GM23338 (cell line): Measurements from ENCODE around the gene RIPOR3. TPM values are rescaled to one million over a fixed set of nuclear protein-coding genes. Genes with fewer than 3 reads are reported as not detected.
A peak's percentile ranks its signal among the peaks of the same experiment; 100 is the strongest.

Experiments used
- ATAC-seq: fragments of 200-7000 bp; cut with Tn5 transposase; 3 replicates; pipeline ENCODE4 v1.9.1; 2020
- DNase-seq: peaks from one replicate; pipeline ENCODE4 v3.0.0-alpha.2; 2015; ENCODE audit warnings: low spot score
- H2AFZ ChIP-seq: fragments of 200-600 bp; sonication (generic); 2 replicates; pipeline ENCODE4 v1.8.0; 2016; ENCODE audit warnings: antibody characterized with exemption, mild to moderate bottlenecking, moderate library complexity
- H3F3A ChIP-seq: fragments of 200-600 bp; sonication (generic); replicated peaks from 2 replicates; pipeline ENCODE4 v1.8.0; 2017; ENCODE audit warnings: antibody characterized with exemption, mixed run types, low read depth
- H3K27ac ChIP-seq: fragments of 200-600 bp; sonication (generic); 2 replicates; pipeline ENCODE4 v1.6.1; 2016; ENCODE audit warnings: low read depth
- H3K27me3 ChIP-seq: fragments of 200-600 bp; sonication (generic); 2 replicates; pipeline ENCODE4 v1.8.0; 2016; ENCODE audit warnings: mild to moderate bottlenecking, mixed run types, moderate library complexity; ENCODE audit not compliant: insufficient read depth
- H3K36me3 ChIP-seq: fragments of 200-600 bp; sonication (generic); 2 replicates; pipeline ENCODE4 v1.8.0; 2016; ENCODE audit warnings: mild to moderate bottlenecking; ENCODE audit not compliant: insufficient read depth
- H3K4me1 ChIP-seq: fragments of 200-600 bp; sonication (generic); 2 replicates; pipeline ENCODE4 v1.8.0; 2016; ENCODE audit warnings: mild to moderate bottlenecking, moderate library complexity; ENCODE audit not compliant: insufficient read depth
- H3K4me2 ChIP-seq: fragments of 200-600 bp; sonication (generic); 2 replicates; pipeline ENCODE4 v1.7.1; 2017; ENCODE audit warnings: mixed run types
- H3K4me3 ChIP-seq: fragments of 200-600 bp; sonication (generic); 2 replicates; pipeline ENCODE4 v1.6.1; 2016; ENCODE audit warnings: mixed run types
- H3K79me2 ChIP-seq: fragments of 200-600 bp; sonication (generic); replicated peaks from 2 replicates; pipeline ENCODE4 v1.8.0; 2017; ENCODE audit warnings: mild to moderate bottlenecking; ENCODE audit not compliant: insufficient read depth
- H3K9me2 ChIP-seq: fragments of 200-600 bp; sonication (generic); 2 replicates; pipeline ENCODE4 v1.8.0; 2017; ENCODE audit not compliant: insufficient read depth
- H4K20me1 ChIP-seq: fragments of 200-600 bp; sonication (generic); replicated peaks from 2 replicates; pipeline ENCODE4 v1.8.0; 2017; ENCODE audit warnings: mild to moderate bottlenecking; ENCODE audit not compliant: insufficient read depth
- H3K27ac Mint-ChIP-seq: 2 replicates; pipeline ENCODE4 v1.8.0; 2020; ENCODE audit warnings: inconsistent platforms, mild to moderate bottlenecking, moderate library complexity, mixed read lengths
- H3K27me3 Mint-ChIP-seq: 3 replicates; pipeline ENCODE4 v1.8.0; 2022; ENCODE audit warnings: low read depth, mild to moderate bottlenecking, moderate library complexity, mixed read lengths, inconsistent platforms; ENCODE audit not compliant: insufficient read depth, poor library complexity
- H3K36me3 Mint-ChIP-seq: 3 replicates; pipeline ENCODE4 v1.8.0; 2021; ENCODE audit warnings: low read depth, mild to moderate bottlenecking, inconsistent platforms, moderate library complexity, mixed read lengths
- H3K4me1 Mint-ChIP-seq: 3 replicates; pipeline ENCODE4 v1.8.0; 2020; ENCODE audit warnings: mild to moderate bottlenecking, inconsistent platforms, mixed read lengths
- H3K4me3 Mint-ChIP-seq: 3 replicates; pipeline ENCODE4 v1.8.0; 2021; ENCODE audit warnings: moderate library complexity, mild to moderate bottlenecking, inconsistent platforms, mixed read lengths
- H3K9me3 Mint-ChIP-seq: 3 replicates; pipeline ENCODE4 v1.8.0; 2020; ENCODE audit warnings: moderate library complexity, mild to moderate bottlenecking, inconsistent platforms, mixed read lengths
- CREB1 ChIP-seq: fragments of 250-450 bp; sonication (Bioruptor Pico); IDR thresholded peaks from 2 replicates; pipeline ENCODE4 v1.5.0; 2020; ENCODE audit warnings: low read depth, mild to moderate bottlenecking, moderate library complexity
- ETS1 ChIP-seq: IDR thresholded peaks from 2 replicates; pipeline ENCODE4 v1.6.1; 2016; ENCODE audit warnings: antibody characterized with exemption
- EZH2 ChIP-seq: fragments of 200-600 bp; sonication (generic); IDR thresholded peaks from one replicate; pipeline ENCODE4 v1.8.0; 2017; ENCODE audit warnings: antibody characterized with exemption, mild to moderate bottlenecking, low read depth; ENCODE audit not compliant: unreplicated experiment
- NANOG ChIP-seq: IDR thresholded peaks from 2 replicates; pipeline ENCODE4 v1.6.1; 2016; ENCODE audit warnings: antibody characterized with exemption, borderline replicate concordance
- POLR2AphosphoS5 ChIP-seq: IDR thresholded peaks from 2 replicates; pipeline ENCODE4 v1.6.1; 2016; ENCODE audit warnings: antibody characterized with exemption, low read depth
- REST ChIP-seq: IDR thresholded peaks from one replicate; pipeline ENCODE4 v1.6.1; 2018; ENCODE audit warnings: antibody characterized with exemption; ENCODE audit not compliant: unreplicated experiment
- ZNF114 ChIP-seq: fragments of 250-450 bp; sonication (Bioruptor Pico); IDR thresholded peaks from 2 replicates; pipeline ENCODE4 v1.5.0; 2020; ENCODE audit warnings: mild to moderate bottlenecking, moderate library complexity
- ZNF331 ChIP-seq: fragments of 250-450 bp; sonication (Bioruptor Pico); IDR thresholded peaks from 2 replicates; pipeline ENCODE4 v1.5.0; 2020; ENCODE audit warnings: low read depth, mild to moderate bottlenecking, moderate library complexity
- polyA plus RNA-seq: library from polyadenylated mRNA; unstranded; fragments of >200 nt; fragmentation: Nextera tagmentation; extraction: Ambion mirVana; gene quantifications from 2 replicates; pipeline ENCODE4 v1.2.1, GENCODE V29; 2016
- total RNA-seq: library from RNA; depleted of rRNA; stranded (reverse); fragments of >200 nt; shearing (Covaris generic); gene quantifications from 2 replicates; pipeline ENCODE4 v1.2.3, GENCODE V29; 2014
- TF ChIP-seq, protein P1 (sequence below): fragments of 250-450 bp; sonication (Bioruptor Pico); IDR thresholded peaks from 2 replicates; pipeline ENCODE4 v1.5.0; 2020; ENCODE audit warnings: mild to moderate bottlenecking, moderate library complexity

RIPOR3 gene
- total and polyA plus RNA-seq, 2 experiments from 2014 or later, result 4.9 to 6.3 TPM

DNA sequence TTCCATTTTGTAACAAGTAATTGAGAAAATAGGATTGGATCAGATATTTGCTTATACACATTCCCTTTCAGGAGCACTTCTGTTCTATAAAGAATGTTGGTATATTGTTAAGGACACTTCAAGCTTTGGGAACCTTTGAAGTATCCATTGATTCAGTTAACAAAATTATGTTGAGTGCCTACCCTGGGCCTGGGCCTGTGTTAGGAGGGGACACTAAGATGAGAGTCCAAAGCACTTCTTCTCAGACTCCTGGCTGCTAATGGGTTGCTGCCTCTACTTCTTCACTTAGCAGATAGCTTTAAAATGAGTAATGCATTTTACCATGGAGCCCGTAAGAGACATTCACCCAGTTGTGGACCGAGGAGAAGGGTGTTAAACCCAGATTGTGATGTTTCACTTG, 140.8 kb downstream of the RIPOR3 start:
- Histone ChIP-seq H3K27ac (no peak overlapping the region), H3K79me2 (peaks cover 52% of the 10 kb centered on the region), H3K9me2 (no peaks in the 10 kb centered on the region), H2AFZ (no peak overlapping the region), H3K36me3 (no peaks in the 10 kb centered on the region; the same call in 1 of the 2 replicates), H3K27me3 (no peaks in the 10 kb centered on the region), H4K20me1 (peaks cover 10% of the 10 kb centered on the region; the same call in 1 of the 2 replicates), H3K4me3 (no peak overlapping the region), H3F3A (no peaks in the 10 kb centered on the region), H3K4me2 (no peak overlapping the region), H3K4me1 (no peaks in the 10 kb centered on the region)
- Mint-ChIP-seq H3K9me3 (no peaks in the 10 kb centered on the region), H3K36me3 (no peaks in the 10 kb centered on the region; the same call in 2 of the 3 replicates), H3K4me3 (no peak overlapping the region), H3K27me3 (no peaks in the 10 kb centered on the region), H3K27ac (no peak overlapping the region), H3K4me1 (peaks cover under 1% of the 10 kb centered on the region; the same call in 2 of the 3 replicates)
- DNase-seq (no peak), ATAC-seq (no peak)
- no peak for TF ChIP-seq EZH2

GRCh38 chr20:50548396-50548795, 142.9 kb downstream of the RIPOR3 start:
- H4K20me1 ChIP-seq, result peaks cover 10% of the 10 kb centered on the region; the same call in 1 of the 2 replicates
- no peak overlapping the region for H3K4me3 Mint-ChIP-seq
- no peaks in the 10 kb centered on the region; the same call in 2 of the 3 replicates for H3K36me3 Mint-ChIP-seq
- no peak overlapping the region for H3K4me2 ChIP-seq
- H3K4me1 ChIP-seq, result no peaks in the 10 kb centered on the region
- ATAC-seq (no peak), DNase-seq (no peak)
- H3K36me3 ChIP-seq, result no peaks in the 10 kb centered on the region; the same call in 1 of the 2 replicates
- H3K27ac Mint-ChIP-seq, result no peak overlapping the region
- 0 out of 2 replicates have a peak overlapping the region, but pooled peaks have one; percentile 27 for H3K27ac ChIP-seq
- H3K27me3 ChIP-seq, result no peaks in the 10 kb centered on the region
- no peaks in the 10 kb centered on the region for H3F3A ChIP-seq
- no peaks in the 10 kb centered on the region for H3K27me3 Mint-ChIP-seq
- no peaks in the 10 kb centered on the region for H3K9me2 ChIP-seq
- H2AFZ ChIP-seq, result no peak overlapping the region
- H3K79me2 ChIP-seq, result peaks cover 65% of the 10 kb centered on the region
- peaks cover 5% of the 10 kb centered on the region for H3K4me1 Mint-ChIP-seq
- no peaks in the 10 kb centered on the region for H3K9me3 Mint-ChIP-seq
- no peak for TF ChIP-seq CREB1 (CRISPR knock-in tag)
- no peak for TF ChIP-seq REST
- no peak for TF ChIP-seq ETS1
- TF ChIP-seq NANOG, result no peak
- TF ChIP-seq, protein P1, sequence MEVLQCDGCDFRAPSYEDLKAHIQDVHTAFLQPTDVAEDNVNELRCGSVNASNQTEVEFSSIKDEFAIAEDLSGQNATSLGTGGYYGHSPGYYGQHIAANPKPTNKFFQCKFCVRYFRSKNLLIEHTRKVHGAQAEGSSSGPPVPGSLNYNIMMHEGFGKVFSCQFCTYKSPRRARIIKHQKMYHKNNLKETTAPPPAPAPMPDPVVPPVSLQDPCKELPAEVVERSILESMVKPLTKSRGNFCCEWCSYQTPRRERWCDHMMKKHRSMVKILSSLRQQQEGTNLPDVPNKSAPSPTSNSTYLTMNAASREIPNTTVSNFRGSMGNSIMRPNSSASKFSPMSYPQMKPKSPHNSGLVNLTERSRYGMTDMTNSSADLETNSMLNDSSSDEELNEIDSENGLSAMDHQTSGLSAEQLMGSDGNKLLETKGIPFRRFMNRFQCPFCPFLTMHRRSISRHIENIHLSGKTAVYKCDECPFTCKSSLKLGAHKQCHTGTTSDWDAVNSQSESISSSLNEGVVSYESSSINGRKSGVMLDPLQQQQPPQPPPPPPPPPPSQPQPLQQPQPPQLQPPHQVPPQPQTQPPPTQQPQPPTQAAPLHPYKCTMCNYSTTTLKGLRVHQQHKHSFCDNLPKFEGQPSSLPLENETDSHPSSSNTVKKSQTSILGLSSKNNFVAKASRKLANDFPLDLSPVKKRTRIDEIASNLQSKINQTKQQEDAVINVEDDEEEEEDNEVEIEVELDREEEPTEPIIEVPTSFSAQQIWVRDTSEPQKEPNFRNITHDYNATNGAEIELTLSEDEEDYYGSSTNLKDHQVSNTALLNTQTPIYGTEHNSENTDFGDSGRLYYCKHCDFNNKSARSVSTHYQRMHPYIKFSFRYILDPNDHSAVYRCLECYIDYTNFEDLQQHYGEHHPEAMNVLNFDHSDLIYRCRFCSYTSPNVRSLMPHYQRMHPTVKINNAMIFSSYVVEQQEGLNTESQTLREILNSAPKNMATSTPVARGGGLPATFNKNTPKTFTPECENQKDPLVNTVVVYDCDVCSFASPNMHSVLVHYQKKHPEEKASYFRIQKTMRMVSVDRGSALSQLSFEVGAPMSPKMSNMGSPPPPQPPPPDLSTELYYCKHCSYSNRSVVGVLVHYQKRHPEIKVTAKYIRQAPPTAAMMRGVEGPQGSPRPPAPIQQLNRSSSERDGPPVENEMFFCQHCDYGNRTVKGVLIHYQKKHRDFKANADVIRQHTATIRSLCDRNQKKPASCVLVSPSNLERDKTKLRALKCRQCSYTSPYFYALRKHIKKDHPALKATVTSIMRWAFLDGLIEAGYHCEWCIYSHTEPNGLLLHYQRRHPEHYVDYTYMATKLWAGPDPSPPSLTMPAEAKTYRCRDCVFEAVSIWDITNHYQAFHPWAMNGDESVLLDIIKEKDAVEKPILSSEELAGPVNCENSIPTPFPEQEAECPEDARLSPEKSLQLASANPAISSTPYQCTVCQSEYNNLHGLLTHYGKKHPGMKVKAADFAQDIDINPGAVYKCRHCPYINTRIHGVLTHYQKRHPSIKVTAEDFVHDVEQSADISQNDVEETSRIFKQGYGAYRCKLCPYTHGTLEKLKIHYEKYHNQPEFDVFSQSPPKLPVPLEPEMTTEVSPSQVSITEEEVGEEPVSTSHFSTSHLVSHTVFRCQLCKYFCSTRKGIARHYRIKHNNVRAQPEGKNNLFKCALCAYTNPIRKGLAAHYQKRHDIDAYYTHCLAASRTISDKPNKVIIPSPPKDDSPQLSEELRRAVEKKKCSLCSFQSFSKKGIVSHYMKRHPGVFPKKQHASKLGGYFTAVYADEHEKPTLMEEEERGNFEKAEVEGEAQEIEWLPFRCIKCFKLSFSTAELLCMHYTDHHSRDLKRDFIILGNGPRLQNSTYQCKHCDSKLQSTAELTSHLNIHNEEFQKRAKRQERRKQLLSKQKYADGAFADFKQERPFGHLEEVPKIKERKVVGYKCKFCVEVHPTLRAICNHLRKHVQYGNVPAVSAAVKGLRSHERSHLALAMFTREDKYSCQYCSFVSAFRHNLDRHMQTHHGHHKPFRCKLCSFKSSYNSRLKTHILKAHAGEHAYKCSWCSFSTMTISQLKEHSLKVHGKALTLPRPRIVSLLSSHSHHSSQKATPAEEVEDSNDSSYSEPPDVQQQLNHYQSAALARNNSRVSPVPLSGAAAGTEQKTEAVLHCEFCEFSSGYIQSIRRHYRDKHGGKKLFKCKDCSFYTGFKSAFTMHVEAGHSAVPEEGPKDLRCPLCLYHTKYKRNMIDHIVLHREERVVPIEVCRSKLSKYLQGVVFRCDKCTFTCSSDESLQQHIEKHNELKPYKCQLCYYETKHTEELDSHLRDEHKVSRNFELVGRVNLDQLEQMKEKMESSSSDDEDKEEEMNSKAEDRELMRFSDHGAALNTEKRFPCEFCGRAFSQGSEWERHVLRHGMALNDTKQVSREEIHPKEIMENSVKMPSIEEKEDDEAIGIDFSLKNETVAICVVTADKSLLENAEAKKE (CRISPR knock-in tag), result no peak
- TF ChIP-seq POLR2AphosphoS5, result no peak
- TF ChIP-seq ZNF114 (CRISPR knock-in tag), result no peak
- TF ChIP-seq ZNF331 (CRISPR knock-in tag), result no peak
- no peak overlapping the region for H3K4me3 ChIP-seq
